Hindlimb muscle (tissue), 1 donor: Measurements from ENCODE around the gene CHST1. TPM values are rescaled to one million over a fixed set of nuclear protein-coding genes. Genes with fewer than 3 reads are reported as not detected.

ENCODE experiments used
- DNase-seq: peaks from one replicate; pipeline ENCODE4 v3.0.0-alpha.2; 2013
- polyA plus RNA-seq: library from polyadenylated mRNA; unstranded; fragments of 120-200 nt; gene quantifications from one replicate; pipeline ENCODE4 v1.2.1, GENCODE V29; 2013; ENCODE audit not compliant: insufficient read length

The CHST1 gene
- polyA plus RNA-seq, 1 donor: 24.0 TPM

- DNase-seq: no peak
These were observed 20.2 kb downstream of the CHST1 start for GRCh38 chr11:45644981-45645889.

GRCh38 chr11:45643598-45644260, 21.7 kb downstream of the CHST1 start:
- DNase-seq: no peak

- no peak for DNase-seq
These were observed 23.5 kb downstream of the CHST1 start for GRCh38 chr11:45641961-45642360.

- no peak for DNase-seq
These were observed 27.4 kb downstream of the CHST1 start for GRCh38 chr11:45638051-45638450.

- DNase-seq: no peak
These were observed 29.5 kb downstream of the CHST1 start for GRCh38 chr11:45635907-45636306.

- no peak for DNase-seq
These were observed 39.8 kb downstream of the CHST1 start for GRCh38 chr11:45625611-45626010.

- DNase-seq: no peak
These were observed 41.3 kb downstream of the CHST1 start for GRCh38 chr11:45624095-45624494.

GRCh38 chr11:45622861-45623260, 42.6 kb downstream of the CHST1 start:
- no peak for DNase-seq

GRCh38 chr11:45622283-45622682, 43.1 kb downstream of the CHST1 start:
- no peak for DNase-seq

- no peak for DNase-seq
These were observed 43.8 kb downstream of the CHST1 start for GRCh38 chr11:45621588-45621987.

- DNase-seq: no peak
These were observed 45.2 kb downstream of the CHST1 start for GRCh38 chr11:45620243-45620642.

- no peak for DNase-seq
These were observed 46.5 kb downstream of the CHST1 start for GRCh38 chr11:45618897-45619296.

GRCh38 chr11:45617871-45618601, 47.4 kb downstream of the CHST1 start:
- no peak for DNase-seq

GRCh38 chr11:45616802-45617549, 48.4 kb downstream of the CHST1 start:
- DNase-seq: no peak

GRCh38 chr11:45615182-45615792, 50.1 kb downstream of the CHST1 start:
- no peak for DNase-seq

- no peak for DNase-seq
These were observed 51.1 kb downstream of the CHST1 start for GRCh38 chr11:45614196-45614828.

- no peak for DNase-seq
These were observed 54.8 kb downstream of the CHST1 start for GRCh38 chr11:45610627-45611026.

GRCh38 chr11:45609902-45610301, 55.5 kb downstream of the CHST1 start:
- no peak for DNase-seq

- no peak for DNase-seq
These were observed 56.1 kb downstream of the CHST1 start for GRCh38 chr11:45609337-45609736.

- DNase-seq: no peak
These were observed 57.4 kb downstream of the CHST1 start for GRCh38 chr11:45607995-45608394.

GRCh38 chr11:45606514-45607281, 58.7 kb downstream of the CHST1 start:
- DNase-seq: no peak
